NCI-H774 (cell line): ENCODE data around the gene SQSTM1.
"Not testable (repeated sequence)": the region's sequence is repeated elsewhere in the genome, so short reads cannot be mapped to it uniquely, and the experiment has no call there.

ENCODE experiments used
- DNase-seq: peaks from one replicate; lab custom pipeline; 2025; lab: John Stamatoyannopoulos, UW

SQSTM1 gene

GRCh38 chr5:179858586-179859427 is 38.1 kb downstream of the SQSTM1 start, which contains the start of gene MRNIP:
Gene MRNIP (minus strand): TSS chr5:179858817. CDS start chr5:179858796, 21 bp downstream.
- peak; percentile 93 for DNase-seq

DNA sequence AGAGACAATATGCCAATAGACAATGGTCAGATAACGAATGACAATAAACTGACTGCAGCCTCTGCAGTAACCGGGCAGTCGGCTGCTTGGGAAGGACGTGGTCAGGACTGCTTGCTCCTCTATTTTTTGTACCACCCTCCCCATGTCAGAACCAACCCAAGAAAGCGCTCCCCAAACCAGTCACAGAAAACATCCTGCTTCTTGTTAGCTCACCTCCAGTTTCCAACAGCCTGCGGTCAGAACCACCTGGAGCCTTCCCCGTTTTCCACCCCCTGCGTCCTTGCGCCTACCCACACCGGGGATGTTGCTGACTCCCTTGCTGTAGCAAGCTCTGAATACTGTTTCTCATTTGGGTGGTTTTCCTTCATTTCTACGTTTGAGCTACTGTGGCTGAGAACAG is 39.6 kb downstream of the SQSTM1 start:
- DNase-seq = no peak

- DNase-seq = no peak
Observed at GRCh38 chr5:179862296-179862695, 41.6 kb downstream of the SQSTM1 start.

DNA sequence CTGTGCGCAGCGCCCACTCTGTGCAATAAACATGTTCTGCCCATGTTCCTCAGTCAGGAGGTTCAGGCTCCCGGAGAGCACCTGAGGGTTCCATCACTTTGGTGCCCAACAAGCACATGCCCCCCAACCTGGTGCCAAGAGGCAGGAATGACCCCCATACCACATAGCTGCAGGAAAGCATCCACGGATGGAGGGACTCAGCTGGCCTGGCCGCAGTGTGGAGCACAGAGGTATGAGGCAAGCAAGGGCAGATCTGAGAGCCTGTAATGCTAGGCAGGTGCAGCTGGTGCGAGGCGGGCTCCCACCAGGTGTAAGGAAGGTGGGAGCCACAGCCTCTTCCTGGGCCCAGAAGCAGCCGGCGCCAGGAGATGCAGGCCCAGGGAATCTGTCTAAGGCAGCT is 42.2 kb downstream of the SQSTM1 start:
- DNase-seq = no peak

DNA sequence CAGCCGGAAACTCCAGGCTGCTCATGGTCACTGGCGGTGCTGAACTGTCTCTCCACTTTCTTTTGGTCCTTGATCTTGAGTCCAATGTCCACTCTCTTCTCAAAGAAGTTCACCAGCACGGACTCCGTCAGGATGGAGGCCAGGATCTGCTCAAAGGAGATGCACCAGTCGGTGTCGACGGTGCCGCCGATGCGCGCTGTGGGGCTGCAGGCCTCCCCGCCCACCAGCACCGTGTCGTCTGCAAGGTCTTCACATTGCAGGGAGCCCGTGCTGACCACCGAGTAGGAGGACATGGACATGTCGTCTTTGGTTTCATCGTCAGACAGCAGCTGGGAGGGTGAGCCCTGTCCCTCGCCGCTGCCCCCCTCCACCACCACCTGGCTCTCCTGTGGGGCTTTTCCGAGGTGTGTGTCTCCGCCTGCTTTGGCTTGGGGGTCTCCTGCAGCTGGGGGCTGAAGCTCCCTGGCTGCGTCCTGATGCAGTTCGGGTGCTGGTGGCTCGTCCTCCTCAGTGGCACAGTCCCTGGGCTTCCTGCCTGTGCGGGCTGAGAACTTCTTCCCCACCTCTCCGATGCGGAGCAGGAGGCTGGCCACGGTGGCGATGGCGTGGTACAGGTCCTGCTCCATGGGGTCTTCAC is 42.9 kb downstream of the SQSTM1 start:
- DNase-seq = no peak

- DNase-seq = no peak
Observed at GRCh38 chr5:179864686-179865085, 44.0 kb downstream of the SQSTM1 start.

- no peak for DNase-seq
Observed at GRCh38 chr5:179865491-179866240, 45.0 kb downstream of the SQSTM1 start.

GRCh38 chr5:179866241-179867078 is 45.8 kb downstream of the SQSTM1 start:
- no peak for DNase-seq

DNA sequence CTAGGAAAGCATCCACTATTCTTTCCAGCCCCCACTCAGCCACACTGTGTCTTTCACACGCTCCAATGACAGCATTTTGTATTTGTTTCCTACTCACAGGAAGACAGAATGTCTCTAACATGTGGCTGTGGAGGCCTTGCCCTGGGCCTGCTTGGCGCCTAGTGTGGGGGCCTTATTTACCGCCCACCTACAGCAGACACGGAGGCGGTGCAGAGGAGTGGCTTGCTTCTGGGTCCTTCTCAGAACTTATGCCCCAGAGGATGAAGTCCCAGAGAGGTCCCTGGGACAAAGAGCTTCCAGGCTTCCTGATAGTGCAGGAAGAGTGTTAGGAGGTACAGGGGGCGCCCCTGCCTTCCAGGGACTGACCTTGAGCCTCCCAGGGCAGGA is 46.4 kb downstream of the SQSTM1 start:
- no peak for DNase-seq

DNA sequence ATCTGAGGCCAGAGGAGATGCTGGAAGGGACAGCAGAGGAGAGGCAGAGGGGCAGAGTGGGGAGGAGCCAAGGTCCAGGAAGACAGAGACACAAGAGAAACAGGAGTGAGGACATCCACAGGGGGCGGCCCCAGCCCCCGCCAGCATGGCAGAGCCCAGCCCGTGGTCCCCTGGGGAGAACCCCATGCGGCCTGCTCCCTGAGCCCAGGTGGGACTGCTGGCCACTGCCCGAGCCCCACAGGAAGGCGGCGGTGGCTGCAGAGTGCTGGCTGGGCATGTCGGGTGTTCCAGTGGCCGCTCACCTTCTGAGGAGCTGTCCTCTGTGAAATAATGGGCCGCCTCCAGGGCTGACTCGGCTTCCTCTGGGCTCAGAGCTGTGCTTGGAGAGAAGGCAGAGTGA is 46.8 kb downstream of the SQSTM1 start:
- DNase-seq = no peak

- DNase-seq = no peak
Observed at GRCh38 chr5:179868541-179868940, 47.8 kb downstream of the SQSTM1 start.

- DNase-seq = no peak
Observed at GRCh38 chr5:179869101-179869500, 48.4 kb downstream of the SQSTM1 start.

GRCh38 chr5:179869641-179870402 is 49.1 kb downstream of the SQSTM1 start:
- no peak for DNase-seq

GRCh38 chr5:179870403-179870903 is 49.7 kb downstream of the SQSTM1 start:
- no peak for DNase-seq

DNA sequence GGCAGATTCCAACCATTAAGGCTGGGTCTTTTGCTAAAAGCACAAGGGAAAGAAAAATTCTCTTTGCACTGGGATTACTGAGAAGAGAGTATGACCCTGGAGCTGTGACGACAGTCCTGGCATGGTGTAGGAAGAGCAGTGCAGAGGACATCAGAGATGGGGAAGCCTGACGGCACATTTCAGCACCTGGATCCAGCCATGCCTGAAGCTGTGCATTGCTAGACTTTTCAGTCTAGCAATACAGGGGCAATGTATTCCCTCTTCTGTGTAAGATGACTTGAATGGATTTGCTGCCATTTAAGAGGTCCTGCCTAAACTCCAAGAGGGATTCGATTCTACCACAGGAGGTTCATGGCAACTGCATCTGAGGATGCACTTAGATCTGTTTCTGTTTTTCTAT is 50.2 kb downstream of the SQSTM1 start:
- DNase-seq = no peak

DNA sequence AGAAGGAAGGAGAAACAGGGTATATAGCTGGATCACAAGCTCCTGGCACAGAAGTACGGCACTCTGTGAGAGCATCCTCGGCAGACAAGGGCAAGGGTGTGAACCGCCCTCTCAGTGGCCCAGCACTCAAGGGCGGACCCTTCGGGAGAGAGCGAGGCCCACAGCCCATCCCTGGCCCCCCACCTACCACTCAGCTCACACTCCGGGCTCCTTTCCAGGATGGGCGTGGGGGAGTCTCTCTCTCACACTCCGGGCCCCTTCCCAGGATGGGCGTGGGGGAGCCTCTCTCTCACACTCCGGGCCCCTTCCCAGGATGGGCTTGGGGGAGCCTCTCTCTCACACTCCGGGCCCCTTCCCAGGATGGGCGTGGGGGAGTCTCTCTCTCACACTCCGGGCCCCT is 50.8 kb downstream of the SQSTM1 start:
- not testable (repeated sequence) for DNase-seq

DNA sequence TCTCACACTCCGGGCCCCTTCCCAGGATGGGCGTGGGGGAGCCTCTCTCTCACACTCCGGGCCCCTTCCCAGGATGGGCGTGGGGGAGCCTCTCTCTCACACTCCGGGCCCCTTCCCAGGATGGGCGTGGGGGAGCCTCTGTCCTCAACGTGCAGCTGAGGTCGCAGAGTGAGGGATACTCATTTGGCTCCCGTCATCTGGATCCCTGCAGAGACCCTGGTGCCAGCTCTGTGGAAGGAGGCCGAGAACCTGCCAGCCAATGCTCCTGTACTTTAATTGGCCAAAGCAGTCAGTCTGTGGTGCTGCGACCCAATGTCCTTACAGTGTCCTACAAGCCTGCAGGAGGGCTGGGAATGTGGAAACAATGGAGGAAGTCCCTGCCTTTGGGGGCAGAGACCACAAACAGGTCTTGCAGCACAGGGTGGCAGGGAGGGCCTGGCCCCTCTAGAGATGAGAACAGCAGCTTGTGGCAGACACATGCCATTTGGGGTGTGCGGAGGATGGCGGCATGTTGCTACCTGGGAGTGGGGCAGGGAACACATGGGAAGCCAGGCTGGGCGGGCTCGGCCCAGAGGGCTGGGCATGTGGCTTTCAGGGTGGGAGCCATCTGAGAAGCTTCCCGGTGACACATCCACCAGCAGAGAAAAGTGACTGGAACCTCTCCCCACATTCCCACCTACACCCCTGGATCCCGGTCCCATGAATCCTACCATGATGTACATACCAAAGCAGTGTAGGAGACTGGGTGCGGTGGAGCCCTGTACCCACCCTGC is 51.5 kb downstream of the SQSTM1 start:
- no peak for DNase-seq

GRCh38 chr5:179872828-179873575 is 52.3 kb downstream of the SQSTM1 start:
- no peak for DNase-seq

DNA sequence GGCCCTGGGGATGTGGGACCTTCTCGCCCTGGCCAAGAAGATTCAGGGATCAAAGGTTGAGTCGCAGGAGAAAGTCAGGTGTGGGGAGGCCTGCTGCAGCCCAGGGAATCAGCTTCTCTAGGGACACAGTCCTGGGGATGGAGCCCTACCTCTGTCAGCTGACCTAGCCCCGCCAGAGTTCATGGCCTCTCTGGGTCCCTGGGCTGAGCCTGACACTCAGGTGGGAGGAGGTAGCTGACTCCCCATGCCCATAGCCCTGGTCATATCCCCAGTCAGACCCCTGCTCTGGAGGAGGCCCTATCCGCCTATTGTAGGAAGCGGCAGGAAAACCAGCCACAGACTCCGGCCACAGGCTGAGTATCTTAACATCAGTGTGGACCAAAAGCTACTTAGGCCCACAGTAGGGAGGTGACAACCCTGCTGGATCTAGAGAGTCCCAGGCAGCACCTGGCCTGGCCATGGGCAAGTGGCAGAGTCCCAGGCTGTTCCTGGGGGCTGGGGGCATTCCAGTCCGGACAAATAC is 52.9 kb downstream of the SQSTM1 start:
- DNase-seq = no peak
